NCI-H2227 (cell line): ENCODE measurements around the gene RAB31.

ENCODE experiments used
- DNase-seq: peaks from one replicate; lab custom pipeline; 2025; ENCODE audit not compliant: unreplicated experiment; lab: John Stamatoyannopoulos, UW

The RAB31 gene

DNA sequence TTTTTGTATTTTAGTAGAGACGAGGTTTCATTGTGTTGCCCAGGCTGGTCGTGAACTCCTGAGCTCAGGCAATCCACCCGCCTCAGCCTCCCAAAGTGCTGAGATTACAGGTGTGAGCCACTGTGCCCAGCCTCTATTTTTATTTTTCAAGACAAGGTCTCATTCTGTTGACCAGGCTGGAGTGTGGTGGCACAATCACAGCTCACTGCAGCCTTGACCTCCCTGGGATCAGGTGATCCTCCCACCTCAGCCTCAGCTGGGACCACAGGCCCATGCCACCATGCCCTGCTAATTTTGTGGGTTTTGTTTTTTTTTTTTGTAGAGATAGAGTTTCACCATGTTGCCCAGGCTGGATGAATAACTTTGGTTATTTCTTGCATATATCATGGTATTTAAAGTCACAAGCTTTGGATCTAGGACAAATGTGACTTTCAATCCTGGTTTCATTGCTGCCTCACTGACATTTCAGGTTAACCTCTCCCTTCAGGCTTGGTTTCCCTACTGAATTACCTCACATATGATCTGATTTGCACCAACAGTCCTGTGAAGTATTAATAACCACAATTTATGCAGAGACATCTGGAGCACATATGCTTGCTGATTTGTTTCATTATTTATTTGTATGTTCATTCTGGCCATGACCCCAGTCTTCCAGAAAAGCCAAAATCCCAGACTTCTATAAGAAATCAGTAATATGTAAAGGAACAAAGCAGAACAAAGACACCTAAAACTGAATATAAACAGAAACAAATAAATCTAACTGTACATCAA is 17.5 kb upstream of the RAB31 start:
- DNase-seq: no peak

DNA sequence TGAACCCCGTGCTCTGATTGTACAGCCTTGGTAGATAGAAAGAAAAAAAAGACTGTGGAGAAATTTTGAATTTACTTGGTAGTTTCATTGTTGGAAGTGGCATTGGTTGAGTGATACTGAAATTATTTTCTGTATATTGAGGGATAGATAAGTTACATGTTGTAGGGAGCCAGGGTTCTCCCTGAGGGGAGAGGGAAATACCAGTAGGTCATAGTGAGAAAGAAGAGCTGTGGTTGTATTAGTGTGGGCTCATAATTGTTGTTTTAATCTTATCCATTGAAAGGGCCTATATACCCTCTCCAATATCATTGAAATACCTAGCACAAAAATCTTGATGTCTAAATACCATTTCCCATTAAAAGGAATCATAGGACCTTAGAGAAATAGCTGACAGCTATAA is 16.9 kb upstream of the RAB31 start:
- DNase-seq: no peak

DNA sequence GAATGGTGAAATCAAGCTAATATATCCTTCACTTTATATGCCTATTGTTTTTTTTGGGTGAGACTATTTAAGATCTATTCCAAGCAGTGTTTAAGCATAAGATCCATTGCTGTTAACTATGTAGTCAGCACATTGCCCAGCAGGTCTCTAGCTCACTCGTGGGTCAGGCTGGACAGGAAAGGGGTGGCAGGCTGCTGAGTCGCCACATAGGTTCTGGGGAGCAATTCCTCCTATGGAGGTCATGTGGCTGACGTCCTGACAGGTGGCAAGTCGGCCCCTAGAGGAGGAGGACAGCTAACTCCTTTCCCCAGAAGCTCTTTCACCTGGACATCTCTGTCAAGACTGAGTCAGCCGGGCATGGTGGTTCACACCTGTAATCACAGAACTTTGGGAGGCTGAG is 13.9 kb upstream of the RAB31 start:
- DNase-seq: no peak

DNA sequence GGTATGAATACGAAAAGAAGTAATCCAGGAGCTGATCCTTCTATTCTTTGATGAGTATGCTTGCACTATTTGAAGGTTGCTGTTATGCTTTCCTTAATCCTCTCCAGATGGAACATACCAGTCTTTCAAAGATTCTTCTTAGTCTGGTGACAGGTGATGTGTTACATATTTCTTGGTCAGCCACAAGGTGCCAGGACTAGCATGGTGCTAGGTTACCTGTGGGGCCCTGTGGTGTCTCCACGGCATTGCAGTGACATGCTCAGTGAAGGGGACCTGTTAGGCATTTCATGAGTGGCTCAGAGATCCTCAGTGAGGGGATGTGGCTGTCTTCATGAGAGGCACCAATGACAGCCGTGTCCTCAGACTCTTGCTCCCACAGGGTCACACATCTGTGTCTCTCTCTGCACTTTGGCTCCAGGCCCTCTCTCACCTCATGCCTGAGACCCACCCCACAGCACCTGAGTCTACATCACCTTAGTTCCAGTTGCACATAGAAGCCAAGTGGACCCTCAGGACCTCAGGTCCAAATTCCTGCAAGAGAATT is 13.1 kb upstream of the RAB31 start:
- no peak for DNase-seq

DNA sequence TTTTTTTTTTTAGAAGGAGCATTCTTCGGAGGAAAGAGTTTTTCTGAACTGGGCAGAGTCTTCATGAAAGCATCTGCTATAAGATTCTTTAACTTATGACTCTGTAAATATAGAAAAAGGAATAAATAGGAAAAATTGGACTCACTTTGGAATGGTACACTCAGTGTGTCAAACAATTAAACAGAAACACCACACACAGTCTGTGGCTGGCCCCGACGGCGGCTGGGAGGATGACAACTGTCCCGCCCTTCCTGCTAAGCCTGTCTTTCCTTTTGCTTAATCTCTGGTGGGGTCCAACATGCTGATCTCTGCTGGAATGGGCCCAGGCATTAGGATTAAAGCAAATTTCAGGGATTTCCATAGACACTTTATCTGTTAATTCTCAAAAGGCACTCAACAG is 12.5 kb upstream of the RAB31 start:
- DNase-seq: no peak

DNA sequence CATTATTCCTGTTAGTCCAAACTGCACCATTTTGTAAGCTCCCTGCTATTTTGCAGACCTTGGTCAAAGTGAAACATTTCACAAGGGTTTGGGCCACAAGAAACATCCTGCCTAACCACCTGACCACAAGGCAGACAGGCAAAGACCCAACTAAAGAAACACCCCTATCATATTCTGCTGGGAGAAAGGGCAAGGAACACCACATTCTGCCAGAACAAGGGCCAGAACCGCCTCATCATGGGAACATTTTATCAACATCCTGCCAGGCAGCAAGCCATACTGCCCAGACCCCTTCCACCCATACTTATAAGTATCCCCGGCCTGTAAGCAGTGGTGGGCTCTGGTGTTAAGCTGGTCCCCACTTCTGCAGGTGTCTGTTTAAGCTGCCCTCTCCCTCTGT is 12.0 kb upstream of the RAB31 start:
- DNase-seq: no peak

DNA sequence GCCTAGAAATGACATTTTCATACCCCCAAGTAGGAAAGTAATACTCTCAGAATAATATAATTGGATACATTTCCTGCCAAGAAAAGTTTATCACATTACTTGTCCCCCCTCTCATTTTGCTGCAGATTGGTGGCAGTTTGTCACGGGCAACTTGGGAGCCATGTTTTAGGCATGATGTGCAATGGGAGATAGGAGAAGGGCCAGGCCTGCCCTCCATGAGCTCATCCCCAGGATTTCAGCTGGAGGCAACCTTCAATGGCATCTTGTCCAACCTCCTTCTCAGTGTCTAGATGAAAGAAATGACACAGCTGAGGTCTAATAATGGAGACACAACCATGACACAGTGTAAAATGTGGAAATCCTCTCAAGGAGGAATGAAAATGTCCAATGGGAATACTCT is 11.4 kb upstream of the RAB31 start:
- DNase-seq: no peak

DNA sequence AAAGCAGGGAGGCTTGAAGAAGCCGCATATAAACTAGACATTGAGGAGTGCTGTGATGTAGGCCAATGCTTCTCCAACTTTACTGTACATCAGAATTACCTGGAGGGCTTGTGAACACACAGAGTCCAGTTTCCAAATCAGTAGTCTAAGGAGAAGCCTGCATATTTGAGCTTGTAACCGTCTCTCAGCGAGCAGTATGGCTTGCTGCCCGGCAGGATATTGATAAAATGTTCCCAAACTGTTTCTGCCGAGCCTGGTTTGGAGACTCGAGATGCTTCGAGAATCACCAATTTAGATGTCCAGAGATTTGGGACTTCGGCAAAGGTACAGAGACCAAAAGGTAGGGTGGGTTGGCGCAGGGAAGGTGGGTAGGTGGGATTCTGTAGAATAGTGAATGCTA is 11.0 kb upstream of the RAB31 start:
- DNase-seq: no peak

DNA sequence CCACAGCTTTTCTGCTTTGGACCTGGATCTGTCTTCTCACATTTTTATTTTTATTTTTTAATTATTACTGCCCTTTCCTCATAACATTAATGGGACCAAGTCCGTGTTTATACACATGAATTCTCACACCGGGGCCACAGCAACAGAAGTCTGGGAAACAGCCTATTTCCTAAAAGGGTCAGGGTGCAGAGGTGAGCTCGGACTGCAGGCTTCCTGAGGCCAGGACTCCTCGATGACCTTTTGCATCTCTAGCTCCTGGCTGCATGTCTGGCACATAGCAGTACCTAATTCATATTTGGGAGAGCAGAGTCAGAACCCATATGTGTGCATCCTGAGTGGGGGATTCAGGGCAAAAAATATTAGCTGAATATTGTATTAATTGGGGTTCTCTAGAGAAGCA is 9.6 kb upstream of the RAB31 start:
- DNase-seq: no peak

DNA sequence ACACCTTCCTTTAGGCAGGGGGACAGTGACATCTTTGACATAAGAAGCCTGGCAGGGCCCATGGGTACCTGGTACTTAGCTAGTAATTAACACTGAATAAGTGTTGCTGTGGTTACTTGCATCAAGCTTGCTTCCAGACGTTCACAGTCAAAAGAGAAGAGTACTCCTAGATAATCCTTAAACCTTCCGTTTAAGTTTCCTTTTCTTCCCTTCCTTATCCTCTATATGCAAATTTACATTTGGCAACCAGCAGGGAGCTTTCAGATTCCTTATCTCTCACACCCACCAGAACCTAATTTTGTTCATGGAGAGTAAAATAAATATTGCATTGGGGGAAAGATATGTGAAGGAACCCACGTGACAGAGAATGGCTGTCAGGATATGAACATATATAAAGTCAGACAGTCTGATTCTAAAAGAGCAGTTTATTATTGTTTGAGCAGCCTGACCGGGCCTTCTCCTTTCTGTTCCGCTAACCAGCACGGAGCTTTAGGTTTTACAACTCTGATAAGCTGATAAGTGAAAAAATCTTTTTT is 7.8 kb upstream of the RAB31 start:
- DNase-seq: no peak

DNA sequence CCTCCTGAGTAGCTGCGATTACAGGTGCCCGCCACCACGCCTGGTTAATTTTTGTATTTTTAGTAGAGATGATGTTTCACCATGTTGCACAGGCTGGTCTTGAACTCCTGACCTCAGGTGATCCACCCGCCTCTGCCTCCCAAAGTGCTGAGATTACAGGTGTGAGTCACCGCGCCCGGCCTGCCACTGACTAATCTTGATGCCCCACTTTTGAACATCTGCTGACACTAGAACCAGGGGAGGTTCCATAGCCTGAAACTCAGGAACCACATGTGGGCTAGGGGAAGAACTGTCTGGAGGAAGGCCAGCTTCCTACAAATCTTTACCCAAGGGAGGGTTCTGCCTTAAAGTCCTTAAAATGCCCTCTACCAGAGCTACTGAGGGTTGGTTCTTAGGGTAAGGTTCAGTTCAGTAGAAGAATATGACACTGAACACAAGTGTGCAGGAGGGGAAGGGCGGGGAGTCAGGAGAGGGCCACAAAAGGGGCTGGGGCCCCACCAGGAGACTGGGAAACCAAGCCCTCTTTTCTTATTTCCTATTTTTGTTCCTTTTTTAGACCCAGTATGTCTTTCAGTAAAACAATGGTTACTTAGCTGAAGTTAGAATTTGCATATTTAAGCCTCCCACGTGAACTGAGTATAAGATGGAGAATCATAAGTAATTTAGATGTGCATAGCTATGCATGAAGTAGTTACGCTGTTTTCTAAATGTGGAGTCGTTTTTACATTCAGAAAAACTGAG is 6.3 kb upstream of the RAB31 start:
- DNase-seq: no peak

DNA sequence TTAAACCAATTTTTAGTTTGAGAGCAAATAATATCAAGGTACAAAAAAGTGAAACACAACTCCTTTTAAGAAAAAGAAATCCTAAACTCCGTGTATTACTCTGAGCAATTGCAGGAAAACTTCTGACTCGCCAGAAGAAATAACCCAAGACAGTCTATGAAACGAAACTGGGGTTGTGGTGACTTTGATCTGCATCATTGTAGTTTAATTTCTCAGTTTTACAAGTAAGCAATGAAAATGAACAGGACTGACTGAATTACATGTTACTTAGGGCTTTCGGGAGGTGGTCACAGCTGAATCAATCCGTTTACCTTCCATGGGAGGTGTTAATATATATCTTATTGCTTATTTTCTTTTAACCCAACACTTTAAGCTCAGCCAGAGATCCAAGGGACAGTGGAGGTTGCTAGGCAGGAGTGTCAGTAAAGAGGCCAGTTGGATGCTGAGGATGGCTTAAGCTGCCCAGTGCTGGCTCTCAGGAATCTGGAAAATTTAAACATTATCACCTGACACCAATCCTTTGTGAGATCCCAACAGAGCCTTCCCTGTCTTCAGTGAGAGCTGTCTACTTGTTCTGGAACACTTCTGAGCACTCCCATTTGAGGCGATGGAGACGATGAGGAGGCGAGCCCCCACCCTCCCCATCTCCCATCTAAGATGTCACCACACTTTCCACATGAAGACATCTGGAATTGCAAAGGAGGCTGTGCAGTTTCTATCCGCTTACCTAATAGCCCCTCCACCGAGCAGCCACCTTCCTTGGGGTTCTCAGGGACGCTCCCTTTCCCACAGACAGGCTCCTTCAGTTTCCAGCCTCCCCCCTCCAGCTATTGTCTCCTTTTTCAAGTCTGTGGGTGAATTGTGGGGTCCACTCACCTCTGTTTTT is 3.6 kb upstream of the RAB31 start:
- no peak for DNase-seq

DNA sequence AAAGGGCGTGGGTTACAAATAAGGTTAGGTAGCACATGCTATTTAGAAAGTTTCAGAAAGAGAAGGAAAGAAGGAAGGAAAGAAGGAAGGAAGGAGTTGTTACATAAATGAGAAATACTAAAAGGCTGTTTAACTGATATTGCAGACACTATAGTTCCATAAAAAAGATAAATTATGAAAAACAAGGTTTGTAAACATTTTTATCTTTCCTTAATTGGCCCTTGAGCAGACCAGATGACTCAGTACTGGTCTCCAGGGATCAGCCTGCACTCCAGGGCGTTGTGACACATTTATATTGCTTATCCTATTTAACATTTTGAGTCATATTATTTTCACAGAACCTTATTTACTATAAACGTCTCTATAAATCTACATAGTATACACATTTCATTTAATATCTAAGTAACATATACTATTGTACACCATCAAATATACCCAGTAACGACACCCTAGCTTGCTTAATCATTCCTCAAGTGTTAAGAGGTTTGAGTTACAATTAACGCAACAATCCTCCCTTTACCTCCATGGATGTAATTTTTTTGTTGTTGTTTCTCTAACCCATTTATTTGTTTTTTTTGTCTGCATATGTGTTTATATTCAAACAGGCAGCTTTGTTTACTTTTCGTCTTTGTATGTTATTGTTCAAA is 2.8 kb upstream of the RAB31 start:
- DNase-seq: no peak

DNA sequence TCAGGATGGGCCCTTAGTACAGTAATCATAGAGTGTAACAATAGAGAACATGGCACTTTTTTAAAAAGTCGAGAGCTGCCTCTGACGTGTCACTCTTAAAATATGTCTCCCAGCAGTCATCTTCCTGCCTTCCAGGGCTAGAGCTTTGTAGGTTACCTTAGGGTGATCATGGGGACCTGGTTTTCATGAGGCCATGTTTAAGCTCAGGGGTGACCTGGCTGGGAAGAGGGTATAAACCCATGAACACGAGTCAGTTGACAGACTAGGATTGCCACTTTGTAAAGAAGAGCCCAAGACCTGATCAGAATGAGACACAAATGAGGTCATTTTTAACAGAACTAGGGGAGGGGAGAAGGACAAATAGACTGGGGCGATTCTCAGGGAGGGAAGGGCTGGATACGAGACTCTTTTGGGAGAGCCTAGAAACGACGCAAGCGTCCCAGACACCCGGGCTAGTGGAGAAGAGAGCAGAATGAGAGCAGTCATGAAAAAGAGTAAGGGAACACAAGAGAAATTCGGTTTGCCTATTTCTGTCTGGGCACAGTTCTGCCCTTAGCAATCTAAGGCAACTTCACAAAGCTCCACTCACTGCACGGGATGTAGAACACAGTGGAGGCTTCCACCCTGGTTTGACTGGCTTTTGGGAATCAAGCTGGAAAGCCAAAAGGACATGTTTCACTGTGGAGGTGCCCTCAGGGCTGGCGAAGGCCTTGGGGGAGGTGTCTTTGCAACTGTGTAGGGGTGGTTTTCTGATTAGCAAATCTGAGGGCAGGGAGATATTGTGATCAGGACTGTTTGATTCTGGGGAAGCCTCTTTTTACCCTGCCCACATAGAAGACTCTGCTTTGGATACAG is 1.8 kb upstream of the RAB31 start:
- no peak for DNase-seq

DNA sequence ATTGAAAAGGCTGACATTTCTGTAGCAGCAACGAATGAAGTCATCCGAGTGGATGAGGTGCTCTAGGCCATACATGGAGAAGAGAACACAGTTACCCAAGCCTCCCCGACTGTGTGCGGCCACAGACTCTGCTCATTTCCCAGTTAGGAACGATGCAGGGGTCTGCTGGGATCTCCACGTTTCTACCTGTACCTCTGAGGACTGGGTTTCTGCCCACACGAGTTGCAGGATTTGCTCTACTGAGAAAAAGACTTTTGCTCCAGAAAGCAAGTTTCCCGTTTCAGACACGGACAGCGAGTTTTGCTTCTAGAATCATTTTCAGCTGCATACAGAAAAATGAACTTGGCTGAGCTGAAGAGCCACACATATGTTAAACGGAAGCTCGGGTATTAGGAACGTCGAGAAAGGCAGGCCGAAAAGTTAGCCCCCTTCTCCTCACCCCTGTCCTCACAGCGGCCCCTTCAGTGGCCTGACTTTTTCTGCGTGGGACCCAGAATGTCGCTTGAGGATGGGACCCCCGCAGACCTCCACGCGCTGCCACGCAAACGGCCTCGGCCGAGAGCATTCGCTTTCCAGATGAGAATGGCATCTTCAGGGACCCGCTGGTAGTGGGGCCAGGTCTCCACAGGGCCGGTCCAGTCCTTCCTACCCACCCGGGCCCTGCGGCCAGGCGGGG is 582 bp upstream of the RAB31 start:
- DNase-seq: peak; percentile 34

DNA sequence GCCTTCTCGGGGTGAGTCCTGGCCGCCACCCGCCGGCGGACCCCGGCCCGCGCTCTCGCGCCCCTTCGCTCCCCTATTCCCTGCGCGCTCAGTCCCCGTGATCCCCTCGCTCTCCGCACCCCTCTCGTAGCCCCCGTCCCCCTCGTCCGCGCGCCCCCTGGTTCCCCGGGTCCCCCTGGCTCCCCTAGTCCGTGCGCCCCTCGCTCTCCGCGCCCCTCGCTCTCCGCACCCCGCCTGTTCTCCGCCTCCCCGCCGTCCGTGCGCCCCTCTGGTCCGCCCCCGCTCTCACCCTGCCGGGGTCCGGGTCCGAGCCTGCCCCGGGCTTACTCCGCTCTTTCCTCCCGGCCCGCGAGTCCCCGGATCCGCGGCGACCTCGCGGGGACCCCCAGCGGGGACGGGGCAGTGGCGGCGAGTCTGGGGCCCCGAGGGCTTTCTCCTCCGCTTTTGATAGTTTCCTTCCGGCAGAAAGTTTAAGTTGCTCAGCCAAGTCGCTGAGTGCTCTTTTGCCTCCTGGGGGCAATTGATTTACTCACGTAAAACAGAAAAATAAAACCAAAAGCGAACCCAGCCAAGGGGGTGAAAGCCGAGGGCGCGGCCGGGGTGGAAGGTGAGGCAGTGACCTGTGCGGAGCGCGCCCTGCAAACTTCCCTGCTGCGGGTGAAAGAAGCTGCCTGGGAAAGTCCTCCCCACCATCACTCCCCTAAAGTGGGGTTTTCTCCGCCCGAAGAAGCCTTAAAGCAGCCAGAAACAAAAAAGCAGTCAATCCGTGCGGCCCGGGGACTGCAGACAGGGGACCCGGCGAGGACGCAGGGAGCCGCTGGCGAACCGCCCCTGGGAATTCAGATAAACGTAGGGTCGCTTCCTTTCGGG is 568 bp downstream of the RAB31 start:
- no peak for DNase-seq

DNA sequence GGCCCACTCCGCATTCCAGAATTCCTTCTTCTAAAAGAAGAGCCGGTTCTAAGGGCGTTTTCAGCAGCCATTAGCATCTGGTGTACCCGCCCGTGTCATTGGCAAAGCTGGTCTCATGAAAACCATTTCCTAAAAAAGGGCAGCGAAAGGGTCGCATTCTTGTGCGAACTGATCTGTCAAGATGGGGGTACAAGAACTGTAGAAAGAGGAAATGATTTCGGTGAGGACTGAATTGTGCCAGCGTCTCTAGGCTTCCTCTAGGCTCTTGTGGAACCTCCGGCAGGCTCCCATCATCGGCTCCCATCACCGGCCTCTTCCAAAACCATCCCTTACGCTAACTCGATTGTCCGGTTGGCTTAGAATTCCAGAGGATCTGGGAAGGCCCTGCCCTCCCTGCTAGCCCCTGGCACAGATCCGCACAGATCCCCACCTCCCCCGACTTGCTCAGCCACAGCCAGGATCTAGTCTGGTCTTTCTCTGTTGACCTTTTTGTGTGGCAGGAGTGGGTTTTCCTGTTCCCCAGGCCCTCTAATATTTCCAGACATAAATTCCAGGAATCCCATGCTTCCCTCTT is 1.3 kb downstream of the RAB31 start:
- no peak for DNase-seq

DNA sequence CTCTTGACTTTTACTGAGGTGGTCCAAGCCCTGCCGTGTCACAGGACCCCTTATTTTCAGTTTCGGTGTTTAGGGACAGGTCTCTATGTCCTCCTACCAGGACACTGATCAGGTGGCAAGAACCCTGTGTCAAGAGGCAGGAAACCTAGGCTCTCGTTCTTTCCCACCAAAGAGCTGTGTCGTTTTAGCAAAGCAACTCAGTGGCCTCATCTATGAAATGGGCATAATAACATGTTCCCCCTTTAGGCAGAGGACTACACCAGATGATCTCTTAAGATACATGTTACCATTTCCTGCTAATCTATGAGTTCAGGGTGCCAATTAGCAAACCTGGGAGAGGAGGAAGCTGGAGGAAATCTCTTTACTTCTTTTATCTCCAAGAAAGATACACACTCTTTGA is 1.9 kb downstream of the RAB31 start:
- DNase-seq: no peak
